NCI-H1436 treated with DMSO at 0.1 percent for 48 hours (cell line): Measurements from ENCODE around the gene RHEB.

Experiments
- DNase-seq: peaks from one replicate; lab custom pipeline; 2025; lab: John Stamatoyannopoulos, UW

Gene RHEB

DNA sequence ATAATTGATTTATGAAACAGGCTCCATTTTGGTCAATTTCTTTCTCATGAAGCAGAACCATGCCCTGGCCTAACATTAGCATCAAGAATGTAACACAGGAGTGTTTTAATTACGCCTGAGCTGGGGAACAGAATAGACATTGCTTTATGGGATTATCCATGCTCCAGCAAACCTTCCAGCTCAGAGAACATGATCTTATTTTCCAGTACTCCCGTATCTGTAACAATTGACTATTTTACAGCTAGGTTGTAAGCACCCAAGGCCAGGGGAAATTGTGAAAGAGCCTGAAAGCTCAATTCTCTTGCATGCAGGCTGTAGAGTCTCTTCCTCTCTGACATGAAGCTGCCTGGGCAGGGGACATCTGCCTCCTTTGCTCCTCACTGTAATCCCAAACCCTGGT, 49.0 kb downstream of the RHEB start:
- no peak for DNase-seq

DNA sequence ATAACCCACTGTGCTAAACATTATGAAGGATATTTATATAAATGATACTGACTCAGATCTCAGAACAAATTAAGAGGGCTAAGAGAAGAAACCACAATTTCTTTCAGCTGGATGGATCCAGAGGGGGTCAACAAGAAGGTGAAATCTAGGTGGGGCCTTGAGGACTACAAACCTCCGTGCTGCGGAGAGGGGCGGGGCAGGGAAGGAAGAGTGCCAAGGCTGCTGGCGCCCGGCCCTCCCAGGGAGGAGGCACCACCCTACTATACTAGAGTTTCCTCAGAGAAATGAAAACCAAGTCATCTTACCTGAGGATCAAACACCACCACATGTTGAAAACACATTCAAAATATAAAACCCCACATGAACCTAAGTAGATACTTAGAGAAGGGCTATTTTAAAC, 50.4 kb downstream of the RHEB start:
- DNase-seq: no peak

- no peak for DNase-seq
Measured at GRCh38 chr7:151468217-151469018, 51.3 kb downstream of the RHEB start.

GRCh38 chr7:151465169-151465568, 54.5 kb downstream of the RHEB start:
- DNase-seq: no peak

DNA sequence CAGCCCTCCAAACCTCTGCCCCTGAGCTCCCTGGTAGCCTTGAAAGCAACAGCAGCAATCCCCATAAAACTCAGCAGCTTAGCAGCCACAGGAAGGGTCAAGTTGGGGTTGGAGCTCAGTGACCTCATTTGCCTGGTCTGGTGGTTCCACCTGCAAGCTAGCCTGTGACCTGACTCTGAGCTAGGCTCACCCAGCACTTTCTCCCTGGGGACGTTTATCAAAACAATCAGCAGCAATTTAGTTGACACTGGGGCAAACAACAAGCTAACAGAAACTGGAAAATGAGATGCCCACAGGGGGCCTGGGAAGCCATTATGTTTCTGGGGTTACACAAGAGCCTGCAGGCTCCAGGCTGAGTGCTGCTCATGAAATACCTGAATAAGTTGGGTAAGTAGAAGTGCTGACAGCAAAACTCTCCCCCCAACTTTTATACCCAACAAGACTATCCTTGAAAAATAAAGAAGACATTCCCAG, 57.4 kb downstream of the RHEB start:
- no peak for DNase-seq

DNA sequence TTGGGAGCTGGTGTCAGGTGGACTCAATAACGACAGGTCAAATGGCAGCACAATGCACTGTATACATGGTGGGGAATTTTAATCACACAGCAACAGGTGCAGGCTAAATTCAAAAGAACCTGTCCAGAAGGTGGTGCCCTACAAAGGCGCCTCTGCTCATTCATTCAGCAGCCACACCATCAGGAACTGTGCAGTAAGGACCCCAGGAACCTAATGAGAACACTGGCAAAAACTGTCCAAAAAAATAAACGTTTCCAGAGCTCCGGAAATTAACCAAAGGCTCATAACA, 57.8 kb downstream of the RHEB start:
- no peak for DNase-seq

- DNase-seq: no peak
Measured at GRCh38 chr7:151461096-151461941, 58.4 kb downstream of the RHEB start.

GRCh38 chr7:151460474-151460855, 59.2 kb downstream of the RHEB start:
- DNase-seq: no peak

DNA sequence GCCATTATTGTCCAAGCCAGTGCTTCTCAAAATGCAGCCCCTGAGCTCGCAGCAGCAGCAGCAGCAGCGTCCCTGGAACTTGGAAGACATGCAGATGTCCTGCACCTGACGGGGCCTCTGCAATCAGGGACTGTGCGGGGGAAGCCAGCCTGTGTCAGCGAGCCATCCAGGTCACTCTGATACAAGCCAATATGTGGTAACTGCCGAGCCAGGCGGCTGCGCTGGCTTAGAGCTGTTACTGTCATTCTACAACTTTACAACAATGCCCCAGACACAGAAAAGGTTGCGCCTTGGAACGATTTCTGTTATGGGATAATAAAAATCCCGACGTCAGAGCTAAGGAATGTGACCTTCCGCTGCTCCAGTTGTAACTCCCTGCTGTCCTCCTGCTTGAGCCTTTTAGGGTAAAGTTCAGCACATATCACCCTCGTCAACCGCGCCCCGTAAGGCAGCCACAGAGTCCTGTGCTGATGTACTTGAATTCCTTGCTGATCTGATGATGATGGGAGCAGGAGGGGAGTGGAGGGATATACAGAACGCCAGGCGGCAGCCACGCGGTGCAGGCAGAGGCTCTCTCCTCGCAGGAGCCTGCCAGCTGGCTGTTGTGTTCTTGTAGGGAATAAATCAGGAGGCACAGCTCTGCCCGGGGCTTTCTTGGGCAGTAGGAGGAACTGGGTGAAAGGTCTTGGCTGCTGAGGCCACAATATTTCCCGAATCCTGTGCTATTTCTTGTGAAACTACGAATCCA, 59.8 kb downstream of the RHEB start:
- DNase-seq: no peak

- DNase-seq: no peak
Measured at GRCh38 chr7:151457534-151457933, 62.2 kb downstream of the RHEB start.

- DNase-seq: no peak
Measured at GRCh38 chr7:151456782-151457181, 62.9 kb downstream of the RHEB start.

DNA sequence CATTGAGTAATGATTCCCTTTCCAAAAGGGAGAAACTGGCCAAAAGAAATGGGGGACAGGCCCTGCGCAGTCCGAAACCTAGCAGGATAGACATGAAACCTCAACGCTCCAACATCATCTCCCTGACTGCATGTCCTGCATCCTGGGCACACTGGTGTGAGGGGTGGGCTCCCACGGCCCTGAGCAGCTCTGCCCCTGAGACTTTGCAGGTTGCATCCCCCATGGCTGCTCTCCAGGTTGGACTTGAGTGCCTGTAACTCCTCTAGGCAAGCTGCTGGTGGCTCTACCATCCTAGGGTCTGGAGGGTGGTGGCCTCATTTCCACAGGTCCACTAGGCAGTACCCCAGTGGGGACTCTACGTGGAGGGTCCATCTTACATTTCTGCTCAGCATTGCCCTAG, 63.4 kb downstream of the RHEB start:
- no peak for DNase-seq

DNA sequence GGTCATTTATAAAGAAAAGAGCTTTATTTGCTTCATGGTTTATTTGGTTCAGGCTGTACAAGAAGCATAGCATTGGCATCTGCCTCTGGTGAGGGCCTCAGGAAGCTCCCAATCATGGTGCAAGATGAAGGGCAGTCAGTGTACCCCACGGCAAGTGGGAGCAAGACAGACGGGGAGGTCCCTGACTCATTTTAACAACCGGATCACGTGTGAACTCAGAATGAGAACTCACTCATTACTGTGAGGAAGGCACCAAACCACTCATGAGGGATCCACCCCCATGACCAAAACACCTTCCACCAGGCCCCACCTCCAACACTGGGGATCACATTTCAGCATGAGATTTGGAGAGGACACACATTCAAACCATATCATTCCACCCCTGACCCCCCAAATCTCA, 64.0 kb downstream of the RHEB start:
- no peak for DNase-seq

DNA sequence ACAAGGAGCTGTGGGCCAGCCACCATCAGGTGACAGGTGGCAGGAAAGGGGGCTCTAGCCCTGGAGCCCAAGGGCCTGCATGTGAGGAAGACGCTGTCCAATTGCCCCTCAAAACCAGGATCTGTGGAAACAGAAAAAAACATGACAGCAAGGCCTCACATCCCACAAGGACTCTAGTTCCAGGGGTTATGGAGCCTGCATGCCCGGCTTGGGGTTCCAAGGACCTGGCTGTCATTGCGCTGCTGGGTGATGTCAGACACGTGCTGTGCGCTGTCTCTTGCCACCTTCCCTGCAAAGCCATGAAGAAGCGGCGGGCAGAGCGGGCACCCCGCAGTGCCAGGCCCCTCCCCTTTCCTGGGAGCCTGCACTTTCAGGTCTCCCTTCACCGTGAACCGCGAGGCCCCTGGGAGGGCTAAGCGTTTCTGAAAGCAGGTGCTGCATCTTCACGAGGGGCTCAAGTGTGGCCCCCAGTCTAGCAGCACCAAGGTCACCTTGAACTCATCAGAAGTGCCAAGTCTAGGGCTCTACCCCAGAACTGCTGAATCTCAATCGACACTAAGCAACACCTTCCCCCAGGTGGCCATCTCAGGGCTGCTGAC, 64.7 kb downstream of the RHEB start:
- no peak for DNase-seq

- no peak for DNase-seq
Measured at GRCh38 chr7:151454305-151454704, 65.4 kb downstream of the RHEB start.

GRCh38 chr7:151453326-151453791, 66.3 kb downstream of the RHEB start:
- DNase-seq: no peak

DNA sequence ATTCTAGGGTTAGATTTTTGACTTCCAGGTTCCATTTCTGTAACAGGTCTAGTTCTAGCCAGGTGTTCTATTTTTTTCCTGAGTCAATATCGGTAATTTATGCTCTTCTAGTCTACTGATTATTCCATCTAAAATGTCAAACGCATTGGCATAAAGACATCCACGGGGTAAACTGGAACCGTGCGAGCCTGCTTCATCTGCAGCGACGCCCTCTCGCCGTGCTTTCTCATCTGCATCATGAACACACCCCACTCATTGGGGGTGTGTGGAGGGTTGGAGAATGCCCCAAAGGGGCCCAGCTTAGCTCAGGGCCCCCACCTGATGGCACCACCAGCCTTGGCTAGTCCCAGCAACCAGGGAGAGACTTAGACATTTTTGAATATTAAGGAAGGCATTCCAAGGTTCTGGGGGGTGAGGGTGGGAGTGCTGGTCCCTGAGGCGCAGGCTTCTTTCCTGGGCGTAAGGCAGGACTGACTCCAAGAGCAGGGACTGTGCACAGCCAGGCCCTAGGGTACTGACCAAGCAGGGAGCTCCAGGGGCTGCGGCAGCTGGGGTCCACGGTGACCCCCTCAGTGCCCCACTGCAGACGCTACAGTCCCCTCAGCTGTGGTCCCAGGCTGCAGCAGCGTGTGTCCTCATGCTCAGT, 66.9 kb downstream of the RHEB start:
- DNase-seq: no peak

GRCh38 chr7:151451626-151452571, 67.8 kb downstream of the RHEB start:
- DNase-seq: no peak

GRCh38 chr7:151451156-151451555, 68.5 kb downstream of the RHEB start:
- no peak for DNase-seq

- no peak for DNase-seq
Measured at GRCh38 chr7:151449990-151450389, 69.7 kb downstream of the RHEB start.
